Vagina (tissue), 2 donors: Measurements from ENCODE around the gene PIGK.

Experiments used
- POLR2A ChIP-seq, 2 donors: fragments of 450-650 bp; IDR thresholded peaks; one replicate each; pipeline ENCODE4 v1.6.1; 2017; ENCODE audit warnings: antibody characterized with exemption in 2 of 2, mild to moderate bottlenecking in 2 of 2, moderate library complexity in 2 of 2
- POLR2AphosphoS5 ChIP-seq, 2 donors: sonication (generic); formaldehyde crosslinking; IDR thresholded peaks; one replicate each; pipeline ENCODE4 v1.9.0; 2017; ENCODE audit warnings: antibody characterized with exemption in 2 of 2, mild to moderate bottlenecking in 2 of 2, low read depth in 1 of 2; ENCODE audit not compliant: insufficient read depth in 1 of 2
- TF ChIP-seq, protein P1 (sequence below), 3 experiments: fragments of 450-650 bp in 2 of 3; fragments of 200-600 bp in 1 of 3; sonication (generic) in 1 of 3; IDR thresholded peaks; one replicate each; pipeline ENCODE4 v1.5.1; 2017 to 2019; ENCODE audit warnings: antibody characterized with exemption in 3 of 3, mild to moderate bottlenecking in 2 of 3, moderate library complexity in 2 of 3

DNA sequence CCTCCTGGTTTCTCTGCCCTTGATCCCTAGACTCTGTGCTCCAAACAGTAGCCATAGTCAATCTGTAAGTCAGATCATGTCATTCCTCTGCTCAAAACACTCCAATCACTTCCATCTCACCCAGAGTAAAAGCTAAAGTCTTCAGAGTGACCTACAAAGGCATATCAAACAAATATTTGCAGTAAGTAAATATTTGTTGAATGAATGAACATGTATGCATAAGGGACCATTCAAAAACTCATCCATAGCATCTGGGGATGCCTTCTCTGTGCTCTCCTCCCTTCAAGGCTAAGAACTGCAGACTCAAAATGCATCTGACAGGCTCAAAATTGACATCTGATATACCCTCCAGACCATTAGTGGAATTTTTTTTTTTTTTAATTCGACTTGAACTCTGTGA lies 44.5 kb upstream of the PIGK start:
- TF ChIP-seq, protein P1, sequence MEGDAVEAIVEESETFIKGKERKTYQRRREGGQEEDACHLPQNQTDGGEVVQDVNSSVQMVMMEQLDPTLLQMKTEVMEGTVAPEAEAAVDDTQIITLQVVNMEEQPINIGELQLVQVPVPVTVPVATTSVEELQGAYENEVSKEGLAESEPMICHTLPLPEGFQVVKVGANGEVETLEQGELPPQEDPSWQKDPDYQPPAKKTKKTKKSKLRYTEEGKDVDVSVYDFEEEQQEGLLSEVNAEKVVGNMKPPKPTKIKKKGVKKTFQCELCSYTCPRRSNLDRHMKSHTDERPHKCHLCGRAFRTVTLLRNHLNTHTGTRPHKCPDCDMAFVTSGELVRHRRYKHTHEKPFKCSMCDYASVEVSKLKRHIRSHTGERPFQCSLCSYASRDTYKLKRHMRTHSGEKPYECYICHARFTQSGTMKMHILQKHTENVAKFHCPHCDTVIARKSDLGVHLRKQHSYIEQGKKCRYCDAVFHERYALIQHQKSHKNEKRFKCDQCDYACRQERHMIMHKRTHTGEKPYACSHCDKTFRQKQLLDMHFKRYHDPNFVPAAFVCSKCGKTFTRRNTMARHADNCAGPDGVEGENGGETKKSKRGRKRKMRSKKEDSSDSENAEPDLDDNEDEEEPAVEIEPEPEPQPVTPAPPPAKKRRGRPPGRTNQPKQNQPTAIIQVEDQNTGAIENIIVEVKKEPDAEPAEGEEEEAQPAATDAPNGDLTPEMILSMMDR (IDR thresholded peaks at IDR 0.05) = no peak
- no peak for TF ChIP-seq POLR2AphosphoS5 (IDR thresholded peaks at IDR 0.05; ENCODE audit: insufficient read depth in 1 of 2, low read depth in 1 of 2)
- TF ChIP-seq POLR2A (IDR thresholded peaks at IDR 0.05) = no peak
